Liver (tissue), 9 donors: ENCODE measurements around the gene HOXA4. TPM values are rescaled to one million over a fixed set of nuclear protein-coding genes. Genes with fewer than 3 reads are reported as not detected.

Experiments used
- DNase-seq: peaks from one replicate; pipeline ENCODE4 v3.0.0-alpha.2; 2017; ENCODE audit warnings: low spot score
- H3K27ac ChIP-seq, 2 donors: one replicate each; pipeline ENCODE4 v1.7.0; 2013; ENCODE audit warnings: inconsistent platforms in 2 of 2, low read length in 2 of 2, control low read depth in 1 of 2, low read depth in 1 of 2, mild to moderate bottlenecking in 1 of 2
- H3K27me3 ChIP-seq, 4 donors: one replicate each; pipeline versions ENCODE4 v1.6.1 to v1.7.0; 2013; ENCODE audit warnings: low read length in 3 of 4, inconsistent platforms in 1 of 4, mild to moderate bottlenecking in 1 of 4, moderate library complexity in 1 of 4; ENCODE audit not compliant: control insufficient read depth in 4 of 4, insufficient read depth in 4 of 4
- H3K36me3 ChIP-seq, 4 donors: one replicate each; pipeline versions ENCODE4 v1.6.1 to v1.7.0; 2013; ENCODE audit warnings: low read length in 3 of 4, mild to moderate bottlenecking in 3 of 4, low read depth in 1 of 4, moderate library complexity in 1 of 4; ENCODE audit not compliant: control insufficient read depth in 4 of 4, insufficient read depth in 3 of 4
- H3K4me1 ChIP-seq, 4 donors: one replicate each; pipeline versions ENCODE4 v1.6.1 to v1.7.0; 2013; ENCODE audit warnings: low read length in 3 of 4, mild to moderate bottlenecking in 3 of 4, moderate library complexity in 1 of 4; ENCODE audit not compliant: control insufficient read depth in 4 of 4, insufficient read depth in 4 of 4
- H3K4me3 ChIP-seq, 3 donors: one replicate each; pipeline versions ENCODE4 v1.6.1 to v1.7.0; 2013; ENCODE audit warnings: low read length in 3 of 3, control low read depth in 1 of 3, low read depth in 1 of 3, mild to moderate bottlenecking in 1 of 3
- H3K9ac ChIP-seq, 2 donors: one replicate each; pipeline ENCODE4 v1.7.0; 2013; ENCODE audit warnings: low read length in 2 of 2, mild to moderate bottlenecking in 2 of 2, moderate library complexity in 2 of 2, control low read depth in 1 of 2, low read depth in 1 of 2
- H3K9me3 ChIP-seq, 4 donors: one replicate each; pipeline versions ENCODE4 v1.6.1 to v1.7.0; 2013; ENCODE audit warnings: low read length in 3 of 4; ENCODE audit not compliant: control insufficient read depth in 4 of 4
- ATF3 ChIP-seq: IDR thresholded peaks from 2 replicates; pipeline ENCODE4 v1.6.1; 2016; ENCODE audit warnings: antibody characterized with exemption
- CTCF ChIP-seq: fragments of 150-350 bp; IDR thresholded peaks from 2 replicates; pipeline ENCODE4 v1.5.1; 2017; ENCODE audit warnings: improper control_type of control experiment, low read depth, low read length; ENCODE audit not compliant: missing input control
- EGR1 ChIP-seq, 2 donors: IDR thresholded peaks; 2 replicates each; pipeline ENCODE4 v1.6.1; 2016 to 2018; ENCODE audit warnings: antibody characterized with exemption in 2 of 2, low read depth in 2 of 2
- FOXA1 ChIP-seq: IDR thresholded peaks from 2 replicates; pipeline ENCODE4 v1.6.1; 2016; ENCODE audit warnings: antibody characterized with exemption
- FOXA2 ChIP-seq: IDR thresholded peaks from 2 replicates; pipeline ENCODE4 v1.6.1; 2016; ENCODE audit warnings: antibody characterized with exemption
- GABPA ChIP-seq, 2 donors: IDR thresholded peaks in 1 of 2; conservative IDR thresholded peaks in 1 of 2; 2 replicates each; pipeline ENCODE4 v1.6.1; 2016; ENCODE audit warnings: antibody characterized with exemption in 2 of 2, mild to moderate bottlenecking in 1 of 2, moderate library complexity in 1 of 2
- HNF4A ChIP-seq, 2 donors: conservative IDR thresholded peaks; 2 replicates each; pipeline ENCODE4 v1.6.1; 2016; ENCODE audit warnings: antibody characterized with exemption in 2 of 2, mild to moderate bottlenecking in 2 of 2
- HNF4G ChIP-seq: IDR thresholded peaks from 2 replicates; pipeline ENCODE4 v1.6.1; 2016; ENCODE audit warnings: antibody characterized with exemption
- JUND ChIP-seq, 2 donors: IDR thresholded peaks; 2 replicates each; pipeline ENCODE4 v1.6.1; 2016; ENCODE audit warnings: antibody characterized with exemption in 2 of 2
- MAX ChIP-seq: IDR thresholded peaks from 2 replicates; pipeline ENCODE4 v1.6.1; 2016; ENCODE audit warnings: antibody characterized with exemption
- NR2F2 ChIP-seq: IDR thresholded peaks from 2 replicates; pipeline ENCODE4 v1.6.1; 2016; ENCODE audit warnings: antibody characterized with exemption
- RAD21 ChIP-seq, 2 donors: IDR thresholded peaks; 2 replicates each; pipeline ENCODE4 v1.6.1; 2016; ENCODE audit warnings: antibody characterized with exemption in 2 of 2, mild to moderate bottlenecking in 2 of 2
- REST ChIP-seq: IDR thresholded peaks from 2 replicates; pipeline ENCODE4 v1.6.1; 2016; ENCODE audit warnings: antibody characterized with exemption, mild to moderate bottlenecking
- RXRA ChIP-seq, 2 donors: IDR thresholded peaks; 2 replicates each; pipeline ENCODE4 v1.6.1; 2017 to 2018; ENCODE audit warnings: antibody characterized with exemption in 2 of 2, mild to moderate bottlenecking in 1 of 2
- SP1 ChIP-seq: IDR thresholded peaks from 2 replicates; pipeline ENCODE4 v1.6.1; 2018; ENCODE audit warnings: antibody characterized with exemption, mild to moderate bottlenecking
- TAF1 ChIP-seq: conservative IDR thresholded peaks from 2 replicates; pipeline ENCODE4 v1.6.1; 2016; ENCODE audit warnings: antibody characterized with exemption, mild to moderate bottlenecking
- YY1 ChIP-seq: IDR thresholded peaks from 2 replicates; pipeline ENCODE4 v1.6.1; 2016; ENCODE audit warnings: antibody characterized with exemption, mild to moderate bottlenecking
- ZBTB33 ChIP-seq: IDR thresholded peaks from 2 replicates; pipeline ENCODE4 v1.6.1; 2016; ENCODE audit warnings: antibody characterized with exemption
- WGBS: extraction: QIAGEN DNeasy Blood & Tissue Kit; methylation state at CpG from one replicate; pipeline ENCODE4 v1.1.7; 2013; 5-methylcytosine and 5-hydroxymethylcytosine counted together
- polyA plus RNA-seq, 2 donors: library from polyadenylated mRNA; stranded (reverse) in 1 of 2; unstranded in 1 of 2; fragments of 200-250 nt in 1 of 2; fragments of >200 nt in 1 of 2; fragmentation: Nextera tagmentation in 1 of 2; extraction: Ambion mirVana in 1 of 2; gene quantifications; one replicate each; pipeline versions ENCODE4 v1.2.1 to v1.2.3, GENCODE V29; 2013 to 2015
- total RNA-seq, 2 donors: library from RNA; depleted of rRNA; stranded (reverse); fragments of >200 nt; gene quantifications; one replicate each; pipeline ENCODE4 v1.2.3, GENCODE V29; 2014
- donor health status: healthy.
- donor health status: healthy.
- donor health status: healthy.
- donor health status: healthy.
- donor health status: healthy.

HOXA4 gene
- total and polyA plus RNA-seq, 4 donors, result 0.17 to 1.1 (median 0.30) TPM

GRCh38 chr7:27123007-27123476, 7.5 kb downstream of the HOXA4 start:
- peaks cover 0 to 4% (median 0%) of the 10 kb centered on the region in 4 donors for H3K9me3 ChIP-seq
- H3K4me3 ChIP-seq, result no peak overlapping the region
- no peak for DNase-seq
- H3K27me3 ChIP-seq, result peaks cover 3 to 21% (median 11%) of the 10 kb centered on the region in 4 donors
- H3K36me3 ChIP-seq, result no peaks in the 10 kb centered on the region
- no peak for TF ChIP-seq JUND (IDR thresholded peaks at IDR 0.05)
- TF ChIP-seq GABPA (IDR thresholded peaks at IDR 0.05 in 1 of 2, conservative IDR thresholded peaks at IDR 0.05 in 1 of 2), result no peak
- TF ChIP-seq RAD21 (IDR thresholded peaks at IDR 0.05), result no peak
- no peak for TF ChIP-seq CTCF
- TF ChIP-seq EGR1 (IDR thresholded peaks at IDR 0.05; ENCODE audit: low read depth in 2 of 2), result no peak
- no peak for TF ChIP-seq ZBTB33
- TF ChIP-seq NR2F2, result no peak
- TF ChIP-seq RXRA (IDR thresholded peaks at IDR 0.05), result no peak
- no peak for TF ChIP-seq TAF1
- no peak for TF ChIP-seq HNF4G
- no peak for TF ChIP-seq SP1
- TF ChIP-seq ATF3, result no peak
- no peak for TF ChIP-seq YY1
- peaks cover 4 to 16% (median 9%) of the 10 kb centered on the region in 4 donors for H3K4me1 ChIP-seq
- H3K27ac ChIP-seq, result no peak overlapping the region
- WGBS, result 28% methylated on average over 14 of the region's 14 CpGs
- H3K9ac ChIP-seq, result no peak overlapping the region

- Histone ChIP-seq H3K27me3 (peaks cover 4 to 21% (median 11%) of the 10 kb centered on the region in 4 donors), H3K9ac (no peak overlapping the region), H3K4me3 (no peak overlapping the region), H3K4me1 (peaks cover 4 to 16% (median 9%) of the 10 kb centered on the region in 4 donors), H3K27ac (no peak overlapping the region), H3K36me3 (no peaks in the 10 kb centered on the region), H3K9me3 (peaks cover 0 to 4% (median 0%) of the 10 kb centered on the region in 4 donors)
- TF ChIP-seq FOXA1 (no peak), ZBTB33 (no peak), NR2F2 (no peak), HNF4A (conservative IDR thresholded peaks at IDR 0.05) (peak; percentile 67 to 73), JUND (IDR thresholded peaks at IDR 0.05) (no peak), ATF3 (no peak), FOXA2 (no peak), RAD21 (IDR thresholded peaks at IDR 0.05) (no peak), REST (no peak), YY1 (no peak), SP1 (no peak), EGR1 (IDR thresholded peaks at IDR 0.05; ENCODE audit: low read depth in 2 of 2) (no peak), HNF4G (peak; percentile 31), MAX (no peak)
- no peak for DNase-seq
- WGBS, result 24% methylated on average over 42 of the region's 42 CpGs
These were observed 8.3 kb downstream of the HOXA4 start for GRCh38 chr7:27122077-27122910.
